ENCODE results near the gene CASTOR1. TPM values are rescaled to one million over a fixed set of nuclear protein-coding genes. Genes with fewer than 3 reads are reported as not detected.

Gene CASTOR1
- total RNA-seq, 2 experiments from 2014 or later, result 24.2 to 27.5 TPM

DNA sequence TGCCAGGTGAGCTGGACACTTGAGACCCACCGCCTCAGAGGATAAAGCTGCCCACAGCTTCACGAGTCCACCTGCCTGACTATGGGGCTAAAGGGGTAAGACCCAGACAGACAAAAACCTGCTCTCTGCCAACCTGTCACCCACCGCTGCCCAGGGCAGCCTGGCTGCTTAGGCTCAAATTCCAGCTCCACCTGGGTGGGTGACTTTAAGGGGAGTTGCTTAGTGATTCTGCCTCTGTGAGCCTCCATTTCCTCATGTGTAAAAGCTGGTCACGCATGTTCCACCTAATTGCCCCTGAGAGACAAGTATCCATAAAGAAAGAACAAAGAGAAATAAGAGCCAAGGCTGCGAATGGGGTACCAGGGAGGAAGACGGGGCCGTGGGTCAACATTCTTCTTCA lies 3.7 kb upstream of the CASTOR1 start:
- Mint-ChIP-seq H3K9me3 (no peaks in the 10 kb centered on the region), H3K27ac (peak overlapping the region; percentile 30), H3K36me3 (peaks cover 16% of the 10 kb centered on the region), H3K27me3 (no peaks in the 10 kb centered on the region), H3K4me3 (no peak overlapping the region), H3K4me1 (peaks cover 41% of the 10 kb centered on the region)
- DNase-seq (no peak), ATAC-seq (ENCODE audit: low read depth) (no peak)
- POLR2A ChIA-PET, result interaction anchor here (0.6 to 7.7 kb wide), 3 partner anchors 12 to 144 kb away, joined by 3 to 110 read pairs (median 80); partner anchors contain the start of gene TBC1D10A

DNA sequence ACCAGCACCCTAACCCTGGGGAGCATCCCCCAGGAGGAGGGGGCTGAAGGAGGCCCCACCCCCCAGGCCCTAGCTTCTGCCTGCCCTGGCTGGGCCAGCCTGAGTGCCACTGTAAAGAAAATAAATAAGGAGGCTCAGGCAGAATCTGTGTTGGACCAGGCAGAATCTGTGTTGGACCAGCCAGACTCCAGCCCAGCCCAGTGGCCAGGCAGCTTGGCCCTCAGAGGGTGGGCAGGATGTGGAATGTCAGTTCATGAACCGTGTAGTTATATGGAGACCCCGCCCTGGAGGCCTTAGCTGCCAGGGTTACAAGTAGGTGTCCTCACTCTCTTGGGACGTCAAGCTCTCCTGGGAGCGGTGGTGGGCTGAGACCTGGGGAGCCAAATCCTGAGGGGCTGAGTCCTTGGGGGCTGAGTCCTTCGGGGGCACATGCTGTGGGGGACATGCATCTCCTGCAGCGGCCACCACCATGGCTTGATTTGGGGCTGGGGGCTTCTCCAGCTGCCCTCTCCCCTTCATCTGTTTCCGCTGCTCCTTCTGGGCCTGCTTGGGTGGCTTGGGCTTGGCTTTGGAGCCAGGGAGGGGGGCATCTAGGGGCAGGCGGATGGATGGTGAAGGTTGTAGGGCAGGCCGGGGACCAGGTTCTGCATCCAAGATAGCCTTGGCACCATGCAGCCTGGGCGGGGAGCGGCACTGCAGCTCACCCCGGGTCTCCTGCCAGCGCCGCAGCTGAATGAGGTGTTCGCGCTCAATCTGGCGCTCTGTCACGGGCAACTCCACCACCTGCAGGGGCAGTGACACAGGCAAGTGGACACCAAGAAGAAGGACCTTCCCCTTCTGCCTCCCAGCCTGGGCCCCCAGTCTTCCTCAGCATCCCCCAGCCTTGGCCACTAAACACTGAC lies 3.0 kb upstream of the CASTOR1 start:
- DNase-seq (no peak), ATAC-seq (ENCODE audit: low read depth) (no peak)
- H3K27ac Mint-ChIP-seq, result peak overlapping the region; percentile 65
- H3K4me1 Mint-ChIP-seq, result peaks cover 36% of the 10 kb centered on the region
- H3K9me3 Mint-ChIP-seq, result no peaks in the 10 kb centered on the region
- H3K4me3 Mint-ChIP-seq, result no peak overlapping the region
- peaks cover 15% of the 10 kb centered on the region for H3K36me3 Mint-ChIP-seq
- POLR2A ChIA-PET, result interaction anchor here (0.6 to 7.7 kb wide), 9 partner anchors 8 to 145 kb away, joined by 3 to 110 read pairs (median 3); partner anchors contain the start of genes RNF215 and TBC1D10A
- H3K27me3 Mint-ChIP-seq, result no peaks in the 10 kb centered on the region

DNA sequence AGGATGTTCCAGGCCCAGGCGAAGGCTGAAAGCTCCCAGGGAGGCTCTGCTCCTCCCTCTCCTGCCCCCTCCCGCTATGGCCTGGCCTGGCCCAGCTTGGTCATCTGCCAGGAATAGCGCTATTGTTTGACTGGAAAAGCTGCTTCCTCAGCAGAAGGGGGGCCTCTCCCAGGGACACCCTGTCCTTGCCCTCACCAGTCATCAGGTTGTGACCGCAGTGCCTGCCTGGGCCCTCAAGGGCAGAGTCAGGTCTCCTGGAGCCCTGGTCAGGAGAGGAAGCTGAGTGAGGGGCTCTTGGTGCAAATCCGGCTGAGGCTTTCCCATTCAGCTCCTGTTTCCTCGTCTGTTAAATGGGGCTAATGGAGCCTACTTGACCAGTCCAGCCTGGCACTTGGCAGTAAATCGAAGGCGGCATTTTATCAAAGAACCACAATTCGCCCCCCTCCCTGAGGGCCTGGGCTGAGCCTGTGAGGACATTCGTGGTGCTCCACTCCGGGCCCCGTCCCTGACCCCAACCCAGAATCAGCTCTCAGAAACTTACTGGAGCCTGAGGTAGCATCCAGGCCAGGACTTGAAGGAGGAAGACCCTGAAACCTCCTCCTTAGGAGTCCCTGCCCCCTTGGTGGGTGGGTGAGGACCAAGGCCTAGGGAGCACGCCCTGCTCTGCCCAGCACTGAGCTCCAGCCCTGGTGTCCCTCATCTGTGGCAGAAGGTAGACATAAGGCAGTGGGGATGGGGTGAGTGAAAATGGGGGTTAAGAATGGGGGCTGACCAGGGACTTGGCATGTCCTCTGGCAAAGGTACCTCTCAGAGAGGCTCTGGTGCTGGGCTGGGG lies 2.0 kb upstream of the CASTOR1 start:
- H3K27ac Mint-ChIP-seq, result peak overlapping the region; percentile 90
- DNase-seq (peak; percentile 34), ATAC-seq (ENCODE audit: low read depth) (no peak)
- peaks cover 31% of the 10 kb centered on the region for H3K4me1 Mint-ChIP-seq
- no peaks in the 10 kb centered on the region for H3K9me3 Mint-ChIP-seq
- H3K36me3 Mint-ChIP-seq, result peaks cover 15% of the 10 kb centered on the region
- POLR2A ChIA-PET, result interaction anchor here (0.6 to 7.7 kb wide), 9 partner anchors 9 to 133 kb away, joined by 3 to 110 read pairs (median 18); partner anchors contain the start of genes CCDC157, RNF215, SF3A1 and TBC1D10A
- peak overlapping the region; percentile 84 for H3K4me3 Mint-ChIP-seq
- H3K27me3 Mint-ChIP-seq, result no peaks in the 10 kb centered on the region

DNA sequence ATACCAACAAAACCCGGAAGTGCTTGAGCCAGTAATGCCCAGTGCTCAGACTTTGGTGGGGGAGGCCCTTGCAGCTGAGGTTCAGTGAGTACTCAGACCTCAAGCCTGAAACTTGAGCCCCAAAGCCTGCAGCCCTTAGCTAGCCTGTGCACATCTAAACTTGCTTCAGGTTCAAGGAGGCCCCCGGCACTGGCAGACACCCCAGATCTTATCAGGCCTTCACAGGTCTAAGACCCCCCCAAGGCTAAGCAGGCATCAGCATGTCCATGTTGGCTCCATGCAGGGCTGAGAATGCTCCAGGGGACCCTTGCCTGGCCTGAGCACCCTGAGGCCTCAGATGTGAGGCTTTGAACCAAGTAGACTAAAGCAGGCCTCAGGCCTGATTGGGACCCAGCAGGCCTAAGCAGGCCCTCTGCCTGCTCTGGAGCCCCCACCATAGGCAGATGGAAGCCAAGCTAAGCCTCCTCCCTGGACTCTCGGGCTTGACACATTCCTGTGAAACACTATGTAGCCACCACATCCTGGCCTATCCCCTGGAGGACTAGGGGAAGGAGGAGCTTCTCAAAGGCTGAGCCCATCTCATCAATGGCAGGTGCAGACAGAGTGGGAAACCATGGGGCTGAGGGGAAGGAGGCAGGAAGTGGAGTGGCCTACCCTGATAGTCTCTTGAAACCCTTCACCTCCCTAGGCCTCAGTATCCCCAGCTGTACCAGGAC lies 1.2 kb upstream of the CASTOR1 start:
- DNase-seq, result peak; percentile 52
- H3K27ac Mint-ChIP-seq, result peak overlapping the region; percentile 90
- no peaks in the 10 kb centered on the region for H3K27me3 Mint-ChIP-seq
- no peaks in the 10 kb centered on the region for H3K9me3 Mint-ChIP-seq
- ATAC-seq (ENCODE audit: low read depth), result peak; percentile 5
- H3K4me1 Mint-ChIP-seq, result peaks cover 24% of the 10 kb centered on the region
- peaks cover 15% of the 10 kb centered on the region for H3K36me3 Mint-ChIP-seq
- POLR2A ChIA-PET, result interaction anchor here (0.5 to 7.7 kb wide), 10 partner anchors 8 to 515 kb away, joined by 3 to 110 read pairs (median 16); partner anchors contain the start of genes CCDC157, RNF215, SF3A1 and TBC1D10A
- peak overlapping the region; percentile 84 for H3K4me3 Mint-ChIP-seq

DNA sequence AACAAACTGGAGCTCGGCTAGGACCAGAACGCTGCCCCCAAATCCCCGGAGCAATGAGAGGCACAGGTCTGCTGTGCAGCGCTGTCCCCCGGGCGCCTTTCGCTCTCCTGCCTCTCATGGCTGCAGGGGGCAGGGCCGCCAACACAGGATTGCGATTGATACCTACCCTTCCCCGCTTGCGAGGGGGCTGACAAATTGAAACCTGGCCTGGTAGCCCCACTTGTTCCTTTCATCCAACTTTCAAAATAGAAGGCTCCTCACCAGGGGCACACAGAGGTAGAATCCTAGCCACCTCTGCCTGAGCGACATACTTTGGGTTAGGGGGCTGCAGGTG lies 642 bp upstream of the CASTOR1 start:
- peak overlapping the region; percentile 90 for H3K27ac Mint-ChIP-seq

DNA sequence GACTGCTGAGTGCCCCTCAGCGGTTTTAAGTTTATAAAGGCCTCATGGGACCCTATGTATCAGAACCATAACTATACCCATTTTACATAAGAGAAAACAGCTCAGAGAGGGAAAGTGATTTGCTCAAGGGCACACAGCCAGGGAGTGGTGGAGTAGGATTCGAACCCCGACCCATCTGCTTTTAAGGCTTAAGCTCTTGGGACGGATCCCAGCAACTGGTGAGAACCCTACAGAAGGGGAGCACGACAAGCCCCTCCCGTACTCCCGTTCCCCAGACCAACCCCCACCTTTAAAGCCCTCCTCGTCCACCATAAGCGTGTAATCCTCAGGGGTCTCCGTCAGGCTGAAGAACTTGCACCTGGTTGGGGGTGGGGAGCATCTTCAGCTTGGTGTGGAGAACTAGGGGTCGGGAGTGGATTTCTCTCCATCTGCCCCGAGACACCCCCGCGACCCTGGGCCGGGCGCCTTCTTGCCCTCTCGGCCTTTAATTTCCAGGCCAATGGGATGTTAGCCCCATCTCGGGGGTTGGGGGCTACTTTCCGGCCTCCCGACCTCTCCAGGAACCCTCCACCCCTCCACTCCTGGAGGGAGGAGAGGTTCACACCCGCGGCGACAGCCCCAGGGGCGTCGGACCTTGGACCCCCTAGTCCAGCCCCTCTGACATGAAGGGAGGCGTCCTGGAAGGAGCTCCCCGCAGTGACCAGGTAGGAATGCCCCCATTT lies 725 bp downstream of the CASTOR1 start:
- Mint-ChIP-seq H3K4me1 (peaks cover 33% of the 10 kb centered on the region), H3K4me3 (peak overlapping the region; percentile 84), H3K9me3 (no peaks in the 10 kb centered on the region), H3K36me3 (peaks cover 12% of the 10 kb centered on the region), H3K27me3 (no peaks in the 10 kb centered on the region), H3K27ac (peak overlapping the region; percentile 61)
- POLR2A ChIA-PET, result interaction anchor here (0.6 to 7.7 kb wide), 16 partner anchors 10 to 181 kb away, joined by 3 to 110 read pairs (median 10); partner anchors contain the start of genes CCDC157, RNF215, SF3A1 and TBC1D10A
- ATAC-seq (ENCODE audit: low read depth) (no peak), DNase-seq (no peak)

More for the DNA sequence above, 642 bp upstream of the CASTOR1 start:
- Mint-ChIP-seq H3K27me3 (no peaks in the 10 kb centered on the region), H3K9me3 (no peaks in the 10 kb centered on the region), H3K36me3 (peaks cover 18% of the 10 kb centered on the region), H3K4me3 (peak overlapping the region; percentile 84), H3K4me1 (peaks cover 26% of the 10 kb centered on the region)
- no peak for DNase-seq
- POLR2A ChIA-PET, result interaction anchor here (0.5 to 7.7 kb wide), 11 partner anchors 8 to 514 kb away, joined by 3 to 110 read pairs (median 15); partner anchors contain the start of genes CCDC157, RNF215, SF3A1 and TBC1D10A
- peak; percentile 34 for ATAC-seq (ENCODE audit: low read depth)

DNA sequence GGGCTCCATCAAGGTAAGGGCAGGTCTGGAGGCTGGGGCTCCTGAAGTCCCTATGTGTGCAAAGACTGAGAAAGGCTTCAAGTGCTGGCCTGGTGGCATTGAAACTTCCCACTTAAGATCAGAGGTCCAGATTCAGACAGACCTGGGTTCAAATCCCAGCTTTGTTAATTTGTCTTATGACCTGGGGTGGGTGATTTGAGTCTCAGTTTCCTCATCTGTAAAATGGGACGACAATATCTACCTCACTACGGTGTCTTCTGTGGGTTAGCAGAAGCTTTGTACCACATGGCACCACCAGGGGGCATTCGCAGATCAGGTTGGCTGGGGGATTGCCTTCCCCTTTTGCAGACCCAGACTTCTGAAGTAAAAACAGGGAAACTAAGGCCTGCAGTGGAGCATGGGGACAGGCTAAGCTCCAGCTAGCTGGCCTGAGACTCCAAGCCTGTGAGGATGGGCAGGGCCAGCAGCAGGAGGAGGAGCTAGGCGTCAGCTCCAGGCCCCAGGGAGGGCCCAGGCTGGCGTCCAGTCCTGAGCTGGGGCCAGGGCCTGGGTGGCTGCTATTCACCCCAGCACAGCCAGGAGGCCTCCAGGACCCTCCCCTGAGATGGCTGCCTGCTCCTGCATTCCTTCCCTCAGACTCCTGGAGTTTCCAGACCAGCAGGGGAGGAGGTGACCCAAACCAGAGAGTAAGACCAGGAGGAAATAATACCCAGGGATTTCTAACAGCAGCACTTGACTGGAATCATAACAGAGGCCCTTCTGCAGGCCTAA lies 1.5 kb downstream of the CASTOR1 start:
- Mint-ChIP-seq H3K9me3 (no peaks in the 10 kb centered on the region), H3K4me3 (peak overlapping the region; percentile 84), H3K4me1 (peaks cover 39% of the 10 kb centered on the region), H3K27me3 (no peaks in the 10 kb centered on the region), H3K36me3 (peaks cover 11% of the 10 kb centered on the region), H3K27ac (peak overlapping the region; percentile 61)
- peak; percentile 21 for ATAC-seq (ENCODE audit: low read depth)
- DNase-seq, result peak; percentile 87
- POLR2A ChIA-PET, result interaction anchor here (1.1 to 7.7 kb wide), 11 partner anchors 11 to 180 kb away, joined by 3 to 110 read pairs (median 14); partner anchors contain the start of genes CCDC157, RNF215, SF3A1 and TBC1D10A

DNA sequence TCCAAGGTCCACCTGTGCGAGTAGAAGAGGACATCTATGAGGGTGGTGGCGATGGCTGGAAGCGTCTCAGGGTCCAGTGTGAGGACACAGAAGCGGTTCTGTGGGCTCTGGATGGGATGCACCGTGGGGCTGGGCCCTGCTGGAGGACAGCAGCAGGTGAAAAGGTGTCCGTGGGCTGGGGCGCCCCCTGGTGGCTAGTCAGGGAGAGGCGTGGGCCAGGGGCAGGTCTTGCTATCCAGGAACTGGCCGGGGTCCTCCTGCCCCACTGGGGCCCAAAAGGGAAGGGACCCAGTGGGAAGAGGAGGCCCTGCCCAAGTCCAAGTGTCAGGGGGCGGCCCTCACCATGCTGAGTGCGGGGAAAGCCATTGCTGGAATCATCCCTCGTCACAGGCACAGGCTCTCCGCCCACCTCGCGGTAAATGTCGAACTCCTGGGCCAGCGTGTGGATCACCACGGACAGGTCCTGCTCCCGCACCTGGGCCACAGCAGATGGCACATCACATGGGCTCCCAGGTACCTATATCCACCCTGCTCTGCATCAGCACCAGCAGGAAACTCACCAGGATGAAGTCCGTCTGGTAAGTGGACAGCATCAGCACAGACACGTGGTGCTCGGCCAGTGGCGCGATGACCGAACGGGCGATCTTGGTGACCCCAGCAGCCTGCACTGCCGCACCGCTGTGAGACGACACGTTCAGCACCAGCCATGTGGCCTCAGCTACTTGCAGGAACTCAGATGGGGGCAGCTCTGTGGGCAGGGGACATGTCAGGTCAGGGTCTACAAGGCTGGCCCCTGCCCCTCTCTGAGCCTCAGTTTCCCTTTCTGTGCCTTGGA lies 2.3 kb downstream of the CASTOR1 start:
- Mint-ChIP-seq H3K27me3 (no peaks in the 10 kb centered on the region), H3K4me1 (peaks cover 46% of the 10 kb centered on the region), H3K27ac (peak overlapping the region; percentile 75), H3K4me3 (peak overlapping the region; percentile 84), H3K36me3 (peaks cover 11% of the 10 kb centered on the region), H3K9me3 (no peaks in the 10 kb centered on the region)
- DNase-seq, result peak; percentile 94
- no peak for ATAC-seq (ENCODE audit: low read depth)
- POLR2A ChIA-PET, result interaction anchor here (1.1 to 7.7 kb wide), 9 partner anchors 18 to 102 kb away, joined by 3 to 110 read pairs (median 14); partner anchors contain the start of genes CCDC157, RNF215, SF3A1 and TBC1D10A

DNA sequence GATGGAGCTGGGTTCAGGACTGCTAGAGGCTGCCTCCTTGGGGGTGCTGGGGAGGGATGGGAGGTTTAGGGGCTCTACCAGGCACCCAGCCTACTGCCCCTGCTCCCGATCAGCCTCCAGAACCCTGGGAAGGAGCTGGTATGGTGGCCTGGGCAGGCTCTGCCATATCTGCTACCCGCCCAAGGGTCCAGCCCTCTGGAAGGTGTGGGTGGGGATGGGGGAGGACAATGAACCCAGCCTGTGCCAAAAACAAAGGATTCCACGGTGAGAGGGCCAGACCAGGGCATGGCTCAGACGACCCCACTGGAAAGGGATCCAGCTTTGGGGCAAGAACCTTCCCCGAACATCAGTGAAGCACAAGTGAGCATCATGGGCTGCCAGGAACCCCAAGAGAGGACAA lies 3.0 kb downstream of the CASTOR1 start:
- Mint-ChIP-seq H3K27ac (peak overlapping the region; percentile 75), H3K27me3 (no peaks in the 10 kb centered on the region), H3K9me3 (no peaks in the 10 kb centered on the region), H3K4me3 (no peak overlapping the region), H3K4me1 (peaks cover 45% of the 10 kb centered on the region), H3K36me3 (peaks cover 13% of the 10 kb centered on the region)
- POLR2A ChIA-PET, result interaction anchor here (0.5 to 3.6 kb wide), 4 partner anchors 18 to 58 kb away, joined by 3 to 14 read pairs (median 7); no protein-coding TSS in a partner anchor
- ATAC-seq (ENCODE audit: low read depth) (no peak), DNase-seq (no peak)

DNA sequence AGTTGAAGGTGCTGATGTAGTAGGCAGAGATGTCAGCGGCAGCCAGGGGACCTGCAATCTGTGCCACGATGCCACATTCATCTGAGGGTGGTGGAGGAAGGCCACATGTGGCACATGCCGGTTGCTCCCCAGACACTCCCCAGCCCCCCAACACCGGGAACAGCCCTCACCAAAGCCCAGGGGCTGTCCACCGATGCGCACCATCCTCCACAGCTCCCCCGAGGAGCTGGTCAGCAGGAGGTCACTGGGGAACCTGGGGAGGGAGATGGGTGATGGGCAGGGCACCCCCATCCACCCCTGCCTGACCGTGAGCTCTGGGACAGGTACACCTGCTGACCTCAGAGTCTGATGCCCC lies 3.5 kb downstream of the CASTOR1 start:
- Mint-ChIP-seq H3K36me3 (peaks cover 13% of the 10 kb centered on the region), H3K27me3 (no peaks in the 10 kb centered on the region), H3K9me3 (no peaks in the 10 kb centered on the region), H3K27ac (no peak overlapping the region), H3K4me1 (peaks cover 45% of the 10 kb centered on the region), H3K4me3 (no peak overlapping the region)
- ATAC-seq (ENCODE audit: low read depth), result no peak
- POLR2A ChIA-PET, result interaction anchor here (0.5 to 2.6 kb wide), 3 partner anchors 23 to 57 kb away, joined by 3 to 9 read pairs (median 5); no protein-coding TSS in a partner anchor
- DNase-seq, result peak; percentile 33

Data from activated naive CD8-positive, alpha-beta T cell treated with anti-CD3 and anti-CD28 coated beads, Interleukin-2, amount 10 ng/mL, durations not matched to agents 7 days and 5 days (primary cell).